Measurements from ENCODE around the gene EXOSC7. TPM values are rescaled to one million over a fixed set of nuclear protein-coding genes. Genes with fewer than 3 reads are reported as not detected.
A peak's percentile ranks its signal among the peaks of the same experiment; 100 is the strongest.

The EXOSC7 gene
- 124 and 137 TPM in 2 replicates for total RNA-seq (2011; cell fraction: chromatin; rRNA removed; ENCODE audit: low replicate concordance)
- 87.0 and 90.4 TPM in 2 replicates for total RNA-seq (2011; cell fraction: nucleolus; rRNA removed)
- total RNA-seq (2011; cell fraction: nucleoplasm; rRNA removed) = 129 and 185 TPM in 2 replicates
- total RNA-seq (2014; rRNA removed) (112 and 119 TPM in 2 replicates), total RNA-seq (2014; rRNA removed; fragmentation: Illumina TruSeq; extraction: Trizol) (119 TPM in 2 replicates), total RNA-seq (2015; rRNA removed; fragmentation: Illumina TruSeq; extraction: Trizol) (105 and 107 TPM in 2 replicates), total RNA-seq (2021) (87.4 and 98.3 TPM in 2 replicates), polyA plus RNA-seq (2011; rRNA removed) (132 and 154 TPM in 2 replicates), polyA plus RNA-seq (2014; fragmentation: Illumina TruSeq; extraction: Trizol) (88.5 and 99.2 TPM in 2 replicates), polyA plus RNA-seq (2014; fragmentation: Nextera tagmentation; extraction: Ambion mirVana) (100 to 1,000 TPM; 236 to 237 TPM), polyA plus RNA-seq (2014; rRNA removed) (110 and 134 TPM in 2 replicates), polyA minus RNA-seq (2011; rRNA and poly(A)+ RNA removed) (130 and 154 TPM in 2 replicates), Bru-seq, nascent RNA (percentile 95 among the genes with signal in this experiment), BruChase-seq, experiment 1, labeled RNA remaining after a 2-hour chase (percentile 93 among the genes with signal in this experiment), BruChase-seq, experiment 2, labeled RNA remaining after a 6-hour chase (percentile 90 among the genes with signal in this experiment)
- 67.9 and 117 TPM in 2 replicates for polyA plus RNA-seq (2011; cell fraction: cytosol; rRNA removed)
- polyA plus RNA-seq (2011; cell fraction: nucleus; rRNA removed) = 104 and 118 TPM in 2 replicates
- polyA plus RNA-seq (2012) = 61.4 and 143 TPM in 2 replicates
- 25.9 and 38.0 TPM in 2 replicates for polyA minus RNA-seq (2011; cell fraction: cytosol; rRNA and poly(A)+ RNA removed)
- polyA minus RNA-seq (2011; cell fraction: nucleus; rRNA and poly(A)+ RNA removed) = 37.3 and 60.9 TPM in 2 replicates
- long read RNA-seq, experiment 1, transcript EXOSC7-210 (9 exons, 1,395 nt) = minor isoform, 32 of 273 reads
- long read RNA-seq, experiment 1, transcript EXOSC7-201 (8 exons, 1,055 nt) = major isoform, 174 of 273 reads
- long read RNA-seq, experiment 1, partial matches to known transcripts = 41 of 273 reads
- long read RNA-seq, experiment 1, other reads (novel, unspliced or antisense) = 25 of 273 reads
- long read RNA-seq, experiment 2, transcript EXOSC7-201 (8 exons, 1,055 nt) = major isoform, 72 of 109 reads
- long read RNA-seq, experiment 2, transcript EXOSC7-210 (9 exons, 1,395 nt) = minor isoform, 6 of 109 reads
- long read RNA-seq, experiment 2, partial matches to known transcripts = 9 of 109 reads
- long read RNA-seq, experiment 2, other reads (novel, unspliced or antisense) = 22 of 109 reads
- long read RNA-seq, experiment 3, transcript EXOSC7-210 (9 exons, 1,395 nt) = minor isoform, 30 of 228 reads
- long read RNA-seq, experiment 3, transcript EXOSC7-201 (8 exons, 1,055 nt) = major isoform, 180 of 228 reads
- long read RNA-seq, experiment 3, partial matches to known transcripts = 6 of 228 reads
- long read RNA-seq, experiment 3, other reads (novel, unspliced or antisense) = 11 of 228 reads

GRCh38 chr3:44976002-44976815 is at the start of gene EXOSC7, which contains the start of gene ZDHHC3:
TSS of gene EXOSC7 (plus strand) at chr3:44976244. CDS start at chr3:44976278, 34 bp downstream.
TSS of gene ZDHHC3 (minus strand) at chr3:44976174. CDS start at chr3:44959436, 16,738 bp downstream.
- ChIA-PET POLR2A (interaction anchor here (0.6 to 3.6 kb wide), 15 partner anchors 9 to 905 kb away, joined by 3 to 15 read pairs (median 3); partner anchors contain the start of gene TCAIM), CTCF (ENCODE audit: low intra/inter-chr PET ratio) (no interaction called here)
- intact Hi-C loops (cut with micrococcal nuclease) (loop anchor here (5.0 kb wide), 1 partner anchor 214 kb away; the partner anchor contains the start of genes KIAA1143 and KIF15), in situ Hi-C loops (cut with MboI) (no loop called here)
- no peaks in the 10 kb centered on the region for H3K9me3 ChIP-seq (replicated peaks; ENCODE audit: control insufficient read depth, insufficient read depth, low read depth, low read length)
- peak within 1 kb of the TSS; percentile 96 to 100 for H3K9ac ChIP-seq (ENCODE audit: insufficient read depth in 1 of 2, low read depth in 2 of 2, low read length in 2 of 2)
- H3K9me1 ChIP-seq (ENCODE audit: control insufficient read depth, insufficient read depth, low read length) = no peaks in the 10 kb centered on the region
- peaks cover 19% of the 10 kb centered on the region for H4K20me1 ChIP-seq (replicated peaks; ENCODE audit: control insufficient read depth, insufficient read depth, low read length)
- H3K36me3 ChIP-seq (ENCODE audit: control insufficient read depth, insufficient read depth, low read length) = peaks cover 47% of the 10 kb centered on the region
- H3K27me3 ChIP-seq (ENCODE audit: control insufficient read depth in 2 of 2, insufficient read depth in 2 of 2, low read length in 2 of 2) = no peaks in the 10 kb centered on the region
- BruUV-seq (replicated peaks) = no TSS peak
- ATAC-seq = peak; percentile 80
- peak within 1 kb of the TSS; percentile 94 for H2AFZ ChIP-seq (ENCODE audit: low read depth, low read length)
- under 1% methylated on average over 53 of the region's 82 CpGs for WGBS (ENCODE audit: insufficient coverage, low coverage, missing lambda C conversion rate)
- FAIRE-seq = no peak
- H3K27ac ChIP-seq (ENCODE audit: extremely low read depth, low read depth, low read length) = peak within 1 kb of the TSS; percentile 91
- peak; percentile 94 to 98 (median 96) for DNase-seq (ENCODE audit: extremely low read depth in 1 of 4, low spot score in 3 of 4)
- H3K4me1 ChIP-seq (replicated peaks in 1 of 2; ENCODE audit: control insufficient read depth in 2 of 2, insufficient read depth in 2 of 2, low read length in 2 of 2) = peaks cover 14 to 41% of the 10 kb centered on the region in 2 experiments
- peak within 1 kb of the TSS; percentile 90 for H3K4me2 ChIP-seq (ENCODE audit: insufficient read depth, low read length)
- peak within 1 kb of the TSS; percentile 94 for H3K4me3 ChIP-seq
- peaks cover 94% of the 10 kb centered on the region for H3K79me2 ChIP-seq (ENCODE audit: control insufficient read depth, insufficient read depth, low read length)
- TF ChIP-seq SETDB1 (IDR thresholded peaks at IDR 0.05; ENCODE audit: low read length) (peak; percentile 47), ELF2 (CRISPR knock-in tag; IDR thresholded peaks at IDR 0.05) (no peak), ZNF830 (CRISPR knock-in tag; IDR thresholded peaks at IDR 0.05) (no peak), ZNF699 (CRISPR knock-in tag; IDR thresholded peaks at IDR 0.05; ENCODE audit: insufficient replicate concordance) (no peak), SOX6 (IDR thresholded peaks at IDR 0.05) (no peak), COPS2 (conservative IDR thresholded peaks at IDR 0.05) (no peak), ZNF143 (CRISPR knock-in tag; IDR thresholded peaks at IDR 0.05) (no peak), U2AF2 (optimal IDR thresholded peaks at IDR 0.05; ENCODE audit: low read depth, low read length) (no peak), XRCC5 (IDR thresholded peaks at IDR 0.05; ENCODE audit: low read depth, low read length) (no peak), NCOA1 (IDR thresholded peaks at IDR 0.05; ENCODE audit: low read depth) (no peak), MED1 (CRISPR knock-in tag; IDR thresholded peaks at IDR 0.05; ENCODE audit: borderline replicate concordance) (no peak), NR4A1 (CRISPR knock-in tag; IDR thresholded peaks at IDR 0.05) (peak; percentile 76; the same call in 1 of the 2 replicates), NR4A1 (tag; IDR thresholded peaks at IDR 0.05) (no peak), ZNF707 (CRISPR knock-in tag; conservative IDR thresholded peaks at IDR 0.05) (no peak), MEF2A (IDR thresholded peaks at IDR 0.05; ENCODE audit: control insufficient read depth, low read depth, low read length) (no peak), EP400 (IDR thresholded peaks at IDR 0.05) (peak; percentile 94), RAD51 (IDR thresholded peaks at IDR 0.05; ENCODE audit: borderline replicate concordance, low read depth) (no peak; the same call in 1 of the 2 replicates), JUN (IDR thresholded peaks at IDR 0.05; ENCODE audit: borderline replicate concordance, low read depth, low read length) (no peak), JUN (CRISPR knock-in tag; IDR thresholded peaks at IDR 0.05; ENCODE audit: borderline replicate concordance) (no peak)

All from K562 (cell line).